Measurements from ENCODE around the gene AUTS2.

Gene AUTS2

DNA sequence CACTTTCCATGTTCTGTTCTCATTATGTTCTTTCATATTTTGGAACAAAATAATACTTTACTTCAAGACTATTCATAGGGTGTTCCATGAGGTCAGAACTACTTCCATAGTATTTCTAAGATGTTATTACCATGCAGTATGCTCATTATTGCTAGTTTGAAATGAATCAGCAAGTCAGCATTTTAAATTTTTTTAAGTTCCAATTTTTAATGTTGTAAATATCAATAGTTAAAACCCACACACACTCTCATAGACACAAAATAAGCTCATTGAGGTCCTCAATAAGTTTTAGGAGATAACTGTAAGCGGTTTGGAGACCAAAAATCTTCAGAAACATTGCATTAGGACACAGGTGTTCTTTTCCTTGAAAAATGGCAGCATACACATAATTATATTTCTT lies 550.7 kb downstream of the AUTS2 start:
- Histone ChIP-seq H3K36me3 (ENCODE audit: insufficient read depth, low read length) (no peaks in the 10 kb centered on the region), H3K4me2 (ENCODE audit: low read depth, low read length, poor library complexity, severe bottlenecking) (no peak overlapping the region)

DNA sequence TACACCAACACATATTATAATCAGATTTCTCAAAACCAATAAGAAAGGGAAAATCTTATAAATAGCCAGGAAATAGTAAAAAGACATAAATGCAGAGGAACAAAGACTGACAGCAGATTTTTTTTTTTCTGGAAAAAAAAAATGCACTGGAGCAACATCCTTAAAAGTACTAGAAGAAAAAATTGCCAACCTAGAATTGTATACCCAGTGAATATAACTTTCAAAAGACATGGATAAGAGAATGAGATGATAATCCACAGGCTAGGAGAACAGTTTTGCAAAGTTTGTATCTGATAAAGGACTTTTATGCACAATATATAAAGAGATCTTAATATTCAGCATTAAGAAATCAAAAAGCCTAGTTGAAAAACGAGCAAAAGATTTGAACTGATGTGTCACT lies 554.0 kb downstream of the AUTS2 start:
- Histone ChIP-seq H3K79me2 (ENCODE audit: insufficient read depth, low read length) (no peaks in the 10 kb centered on the region), H3K9ac (ENCODE audit: low read depth, low read length, poor library complexity, severe bottlenecking) (no peak overlapping the region), H3F3A (ENCODE audit: low read depth) (no peaks in the 10 kb centered on the region), H4K20me1 (ENCODE audit: insufficient read depth, low read length, poor library complexity, severe bottlenecking) (no peaks in the 10 kb centered on the region), H3K9me3 (ENCODE audit: insufficient read depth, low read depth, low read length) (0 out of 2 replicates have a peak, but pooled peaks cover 5% of the 10 kb centered on the region), H2AFZ (ENCODE audit: low read length) (no peak overlapping the region), H3K4me2 (ENCODE audit: low read depth, low read length, poor library complexity, severe bottlenecking) (no peak overlapping the region), H3K4me3 (ENCODE audit: low read length, poor library complexity, severe bottlenecking) (no peak overlapping the region), H3K9me2 (replicated peaks; ENCODE audit: low read depth, low read length) (no peaks in the 10 kb centered on the region), H3K4me1 (ENCODE audit: insufficient read depth, low read length, poor library complexity, severe bottlenecking) (no peaks in the 10 kb centered on the region), H3K36me3 (ENCODE audit: insufficient read depth, low read length) (no peaks in the 10 kb centered on the region), H3K27me3 (ENCODE audit: insufficient read depth, low read length, poor library complexity, severe bottlenecking) (no peaks in the 10 kb centered on the region)
- TF ChIP-seq, protein P1, sequence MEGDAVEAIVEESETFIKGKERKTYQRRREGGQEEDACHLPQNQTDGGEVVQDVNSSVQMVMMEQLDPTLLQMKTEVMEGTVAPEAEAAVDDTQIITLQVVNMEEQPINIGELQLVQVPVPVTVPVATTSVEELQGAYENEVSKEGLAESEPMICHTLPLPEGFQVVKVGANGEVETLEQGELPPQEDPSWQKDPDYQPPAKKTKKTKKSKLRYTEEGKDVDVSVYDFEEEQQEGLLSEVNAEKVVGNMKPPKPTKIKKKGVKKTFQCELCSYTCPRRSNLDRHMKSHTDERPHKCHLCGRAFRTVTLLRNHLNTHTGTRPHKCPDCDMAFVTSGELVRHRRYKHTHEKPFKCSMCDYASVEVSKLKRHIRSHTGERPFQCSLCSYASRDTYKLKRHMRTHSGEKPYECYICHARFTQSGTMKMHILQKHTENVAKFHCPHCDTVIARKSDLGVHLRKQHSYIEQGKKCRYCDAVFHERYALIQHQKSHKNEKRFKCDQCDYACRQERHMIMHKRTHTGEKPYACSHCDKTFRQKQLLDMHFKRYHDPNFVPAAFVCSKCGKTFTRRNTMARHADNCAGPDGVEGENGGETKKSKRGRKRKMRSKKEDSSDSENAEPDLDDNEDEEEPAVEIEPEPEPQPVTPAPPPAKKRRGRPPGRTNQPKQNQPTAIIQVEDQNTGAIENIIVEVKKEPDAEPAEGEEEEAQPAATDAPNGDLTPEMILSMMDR (conservative IDR thresholded peaks at IDR 0.05; ENCODE audit: low read length) = no peak
- no peak for TF ChIP-seq EZH2phosphoT487 (IDR thresholded peaks at IDR 0.05; ENCODE audit: borderline replicate concordance)

More for the DNA sequence above, 550.7 kb downstream of the AUTS2 start:
- Histone ChIP-seq H2AFZ (ENCODE audit: low read length) (no peak overlapping the region), H4K20me1 (ENCODE audit: insufficient read depth, low read length, poor library complexity, severe bottlenecking) (no peaks in the 10 kb centered on the region), H3K4me3 (ENCODE audit: low read length, poor library complexity, severe bottlenecking) (no peak overlapping the region), H3K9me3 (ENCODE audit: insufficient read depth, low read depth, low read length) (0 out of 2 replicates have a peak, but pooled peaks cover 5% of the 10 kb centered on the region), H3F3A (ENCODE audit: low read depth) (no peaks in the 10 kb centered on the region), H3K9me2 (replicated peaks; ENCODE audit: low read depth, low read length) (no peaks in the 10 kb centered on the region), H3K27me3 (ENCODE audit: insufficient read depth, low read length, poor library complexity, severe bottlenecking) (no peaks in the 10 kb centered on the region), H3K79me2 (ENCODE audit: insufficient read depth, low read length) (no peaks in the 10 kb centered on the region), H3K4me1 (ENCODE audit: insufficient read depth, low read length, poor library complexity, severe bottlenecking) (no peaks in the 10 kb centered on the region), H3K9ac (ENCODE audit: low read depth, low read length, poor library complexity, severe bottlenecking) (no peak overlapping the region)
- TF ChIP-seq, protein P1 (conservative IDR thresholded peaks at IDR 0.05; ENCODE audit: low read length) = no peak
- no peak for TF ChIP-seq EZH2phosphoT487 (IDR thresholded peaks at IDR 0.05; ENCODE audit: borderline replicate concordance)

DNA sequence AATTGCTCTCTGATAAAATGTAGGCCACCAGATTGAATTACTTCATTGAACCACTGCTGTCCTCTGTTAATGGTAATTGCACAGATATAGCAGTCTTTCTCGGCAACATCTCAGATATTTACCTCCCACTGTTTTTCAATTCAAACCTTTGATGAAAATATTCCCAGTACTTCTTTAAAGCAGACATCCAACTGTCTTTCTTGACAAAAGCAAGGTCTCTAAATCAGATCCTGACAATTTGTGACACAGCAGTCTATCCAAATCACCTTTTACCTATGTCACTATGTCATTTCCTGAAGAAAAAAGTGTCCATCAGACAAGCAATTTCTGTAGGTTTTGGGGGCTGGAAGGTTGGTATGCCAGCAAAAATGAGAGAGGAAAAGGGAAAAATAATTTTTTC lies 555.7 kb downstream of the AUTS2 start:
- Histone ChIP-seq H3K27me3 (ENCODE audit: insufficient read depth, low read length, poor library complexity, severe bottlenecking) (no peaks in the 10 kb centered on the region), H3K4me1 (ENCODE audit: insufficient read depth, low read length, poor library complexity, severe bottlenecking) (no peaks in the 10 kb centered on the region), H4K20me1 (ENCODE audit: insufficient read depth, low read length, poor library complexity, severe bottlenecking) (no peaks in the 10 kb centered on the region), H3K79me2 (ENCODE audit: insufficient read depth, low read length) (no peaks in the 10 kb centered on the region), H2AFZ (ENCODE audit: low read length) (no peak overlapping the region), H3K4me2 (ENCODE audit: low read depth, low read length, poor library complexity, severe bottlenecking) (no peak overlapping the region), H3K9ac (ENCODE audit: low read depth, low read length, poor library complexity, severe bottlenecking) (no peak overlapping the region), H3F3A (ENCODE audit: low read depth) (no peaks in the 10 kb centered on the region), H3K9me3 (ENCODE audit: insufficient read depth, low read depth, low read length) (0 out of 2 replicates have a peak, but pooled peaks cover 5% of the 10 kb centered on the region), H3K36me3 (ENCODE audit: insufficient read depth, low read length) (no peaks in the 10 kb centered on the region), H3K4me3 (ENCODE audit: low read length, poor library complexity, severe bottlenecking) (no peak overlapping the region), H3K9me2 (replicated peaks; ENCODE audit: low read depth, low read length) (no peaks in the 10 kb centered on the region)
- TF ChIP-seq, protein P1 (conservative IDR thresholded peaks at IDR 0.05; ENCODE audit: low read length) = no peak
- no peak for TF ChIP-seq EZH2phosphoT487 (IDR thresholded peaks at IDR 0.05; ENCODE audit: borderline replicate concordance)
